Parathyroid adenoma (tissue), 2 donors: ENCODE measurements around the gene PTK6.

Experiments used
- H2AFZ ChIP-seq: fragments of 300-600 bp; sonication (generic); one replicate; pipeline ENCODE4 v1.7.0; 2017; ENCODE audit warnings: antibody characterized with exemption, mild to moderate bottlenecking
- H3K27ac ChIP-seq: fragments of 300-600 bp; sonication (generic); one replicate; pipeline ENCODE4 v1.7.0; 2017
- H3K27me3 ChIP-seq: fragments of 300-600 bp; sonication (generic); one replicate; pipeline ENCODE4 v1.7.0; 2017; ENCODE audit warnings: low read length; ENCODE audit not compliant: control insufficient read depth, insufficient read depth
- H3K36me3 ChIP-seq: fragments of 300-600 bp; sonication (generic); one replicate; pipeline ENCODE4 v1.7.0; 2017; ENCODE audit warnings: low read length; ENCODE audit not compliant: control insufficient read depth, insufficient read depth
- H3K4me1 ChIP-seq: fragments of 300-600 bp; sonication (generic); one replicate; pipeline ENCODE4 v1.7.0; 2017; ENCODE audit warnings: control low read depth
- H3K4me2 ChIP-seq: fragments of 300-600 bp; sonication (generic); one replicate; pipeline ENCODE4 v1.7.0; 2017; ENCODE audit warnings: low read length
- H3K4me3 ChIP-seq: fragments of 300-600 bp; sonication (generic); one replicate; pipeline ENCODE4 v1.7.0; 2017; ENCODE audit warnings: low read depth, low read length
- H3K79me2 ChIP-seq: fragments of 300-600 bp; sonication (generic); one replicate; pipeline ENCODE4 v1.7.0; 2017; ENCODE audit warnings: control low read depth
- H3K9ac ChIP-seq: fragments of 300-600 bp; sonication (generic); one replicate; pipeline ENCODE4 v1.7.0; 2017; ENCODE audit warnings: mild to moderate bottlenecking
- H3K9me3 ChIP-seq: fragments of 300-600 bp; sonication (generic); one replicate; pipeline ENCODE4 v1.7.0; 2017; ENCODE audit warnings: low read length; ENCODE audit not compliant: control insufficient read depth
- TF ChIP-seq, protein P1 (sequence below): fragments of 300-600 bp; sonication (generic); IDR thresholded peaks from one replicate; pipeline ENCODE4 v1.7.0; 2017; ENCODE audit warnings: antibody characterized with exemption, mild to moderate bottlenecking
- donor health status: primary hyperparathyroidism.

PTK6 gene

DNA sequence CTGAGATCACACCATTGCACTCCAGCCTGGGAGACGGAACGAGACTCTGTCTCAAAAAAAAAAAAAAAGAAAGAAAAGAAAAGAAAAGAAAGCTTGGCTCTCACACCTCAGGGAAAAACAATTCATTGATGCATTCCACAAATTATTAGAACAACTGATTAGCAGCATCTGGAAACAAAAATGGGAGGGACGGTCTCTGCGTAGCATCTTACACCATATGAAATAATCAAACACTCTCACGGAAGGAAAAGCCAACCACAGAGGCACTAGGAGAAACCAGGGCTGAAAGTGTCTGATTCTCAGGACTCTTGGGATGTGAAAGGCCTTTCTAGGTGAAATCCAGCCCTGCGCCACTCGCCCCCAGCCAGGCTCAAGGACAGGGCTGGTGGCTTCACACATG lies 39.1 kb upstream of the PTK6 start:
- Histone ChIP-seq H3K4me1 (no peaks in the 10 kb centered on the region), H2AFZ (no peak overlapping the region), H3K4me2 (no peak overlapping the region), H3K27ac (no peak overlapping the region), H3K36me3 (no peaks in the 10 kb centered on the region), H3K9ac (no peak overlapping the region), H3K4me3 (no peak overlapping the region), H3K27me3 (no peaks in the 10 kb centered on the region), H3K79me2 (no peaks in the 10 kb centered on the region), H3K9me3 (no peaks in the 10 kb centered on the region)
- TF ChIP-seq, protein P1, sequence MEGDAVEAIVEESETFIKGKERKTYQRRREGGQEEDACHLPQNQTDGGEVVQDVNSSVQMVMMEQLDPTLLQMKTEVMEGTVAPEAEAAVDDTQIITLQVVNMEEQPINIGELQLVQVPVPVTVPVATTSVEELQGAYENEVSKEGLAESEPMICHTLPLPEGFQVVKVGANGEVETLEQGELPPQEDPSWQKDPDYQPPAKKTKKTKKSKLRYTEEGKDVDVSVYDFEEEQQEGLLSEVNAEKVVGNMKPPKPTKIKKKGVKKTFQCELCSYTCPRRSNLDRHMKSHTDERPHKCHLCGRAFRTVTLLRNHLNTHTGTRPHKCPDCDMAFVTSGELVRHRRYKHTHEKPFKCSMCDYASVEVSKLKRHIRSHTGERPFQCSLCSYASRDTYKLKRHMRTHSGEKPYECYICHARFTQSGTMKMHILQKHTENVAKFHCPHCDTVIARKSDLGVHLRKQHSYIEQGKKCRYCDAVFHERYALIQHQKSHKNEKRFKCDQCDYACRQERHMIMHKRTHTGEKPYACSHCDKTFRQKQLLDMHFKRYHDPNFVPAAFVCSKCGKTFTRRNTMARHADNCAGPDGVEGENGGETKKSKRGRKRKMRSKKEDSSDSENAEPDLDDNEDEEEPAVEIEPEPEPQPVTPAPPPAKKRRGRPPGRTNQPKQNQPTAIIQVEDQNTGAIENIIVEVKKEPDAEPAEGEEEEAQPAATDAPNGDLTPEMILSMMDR = no peak

DNA sequence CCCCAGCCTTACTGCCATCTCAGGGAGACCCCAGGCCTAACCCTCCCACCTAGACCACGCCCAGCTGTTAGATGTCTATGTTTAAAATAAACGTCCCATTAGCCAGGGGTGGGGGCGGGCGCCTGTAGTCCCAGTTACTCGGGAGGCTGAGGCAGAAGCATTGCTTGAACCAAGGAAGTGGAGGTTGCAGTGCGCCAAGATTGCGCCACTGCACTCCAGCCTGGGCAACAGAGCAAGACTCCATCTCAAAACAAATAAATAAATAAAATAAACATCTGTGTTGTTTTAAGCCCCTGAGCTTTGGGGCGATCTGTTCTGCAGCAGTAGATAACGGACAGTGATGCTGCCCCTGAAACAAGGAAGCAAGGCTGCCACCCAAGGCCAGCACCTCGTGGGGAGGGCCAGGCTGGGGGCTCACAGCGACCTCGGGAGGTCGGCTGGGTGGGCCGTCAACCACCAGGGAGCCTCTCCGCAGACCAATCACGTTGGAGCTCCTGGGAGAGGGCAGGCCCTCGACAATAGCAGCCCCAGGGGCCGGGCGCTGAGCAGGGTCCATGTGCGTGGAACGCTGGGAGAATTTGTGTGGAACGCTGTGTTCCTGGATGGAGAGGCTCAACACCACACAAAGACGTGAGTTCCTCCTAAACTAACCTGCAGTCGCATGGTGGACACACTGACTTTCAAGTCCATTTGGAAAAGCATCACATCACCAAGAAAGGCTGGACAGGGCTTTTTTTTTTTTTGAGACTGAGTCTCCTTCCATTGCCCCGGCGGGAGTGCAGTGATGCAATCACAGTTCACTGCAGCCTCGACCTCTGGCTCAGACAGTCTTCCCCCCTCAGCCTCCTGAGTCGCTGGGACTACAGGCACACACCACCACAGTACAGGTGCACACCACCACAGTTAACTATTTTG lies 37.9 kb upstream of the PTK6 start:
- H2AFZ ChIP-seq = peak overlapping the region; percentile 87
- no peak overlapping the region for H3K9ac ChIP-seq
- no peak overlapping the region for H3K27ac ChIP-seq
- TF ChIP-seq, protein P1 = no peak
- H3K9me3 ChIP-seq = no peaks in the 10 kb centered on the region
- H3K4me3 ChIP-seq = no peak overlapping the region
- no peaks in the 10 kb centered on the region for H3K36me3 ChIP-seq
- H3K27me3 ChIP-seq = no peaks in the 10 kb centered on the region
- no peaks in the 10 kb centered on the region for H3K79me2 ChIP-seq
- H3K4me1 ChIP-seq = no peaks in the 10 kb centered on the region
- no peak overlapping the region for H3K4me2 ChIP-seq

DNA sequence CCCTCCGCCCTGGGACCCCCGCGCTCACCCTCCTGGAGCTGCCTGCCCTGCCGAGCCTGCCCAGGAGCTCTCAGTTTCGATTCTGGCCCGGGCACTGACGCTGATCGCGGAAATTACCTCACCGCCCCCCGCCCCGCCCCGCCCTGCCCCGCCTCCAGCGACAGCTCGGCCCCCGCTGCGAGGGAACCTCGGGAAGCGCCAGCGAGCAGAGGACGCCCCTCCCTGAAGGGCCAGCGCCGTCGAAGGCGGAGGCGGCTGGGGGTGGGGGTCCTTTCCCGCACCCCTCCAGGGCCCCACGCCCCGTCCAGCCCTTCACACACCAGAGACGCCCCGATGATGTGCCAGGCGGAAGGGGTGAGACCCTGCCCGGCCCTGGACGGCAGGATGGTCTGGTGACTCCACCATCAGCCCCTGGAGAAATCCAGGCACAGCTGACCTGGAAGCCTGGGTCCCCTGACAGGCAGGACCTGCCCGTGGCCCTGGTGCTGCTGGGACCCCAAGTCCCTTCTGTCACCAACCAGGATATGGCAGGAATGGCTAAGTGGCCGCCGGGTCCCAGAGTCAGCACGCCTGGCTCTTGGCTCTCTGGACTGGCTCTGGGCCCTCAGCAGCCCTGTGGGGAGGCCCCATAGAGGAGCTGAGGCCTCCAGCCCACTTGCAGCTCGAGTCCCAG lies 37.1 kb upstream of the PTK6 start, which contains the start of gene HELZ2:
Gene HELZ2, minus strand, starts transcription at position 84 of the 673 bp plus-strand sequence. CDS start 1,854 bp downstream, outside the sequence.
- peak within 1 kb of the TSS; percentile 56 for H3K4me3 ChIP-seq
- H3K27ac ChIP-seq = peak within 1 kb of the TSS; percentile 16
- no peak within 1 kb of the TSS for H3K9ac ChIP-seq
- no peaks in the 10 kb centered on the region for H3K79me2 ChIP-seq
- H3K9me3 ChIP-seq = no peaks in the 10 kb centered on the region
- H3K4me2 ChIP-seq = peak within 1 kb of the TSS; percentile 95
- H2AFZ ChIP-seq = peak within 1 kb of the TSS; percentile 87
- no peaks in the 10 kb centered on the region for H3K36me3 ChIP-seq
- TF ChIP-seq, protein P1 = no peak
- H3K4me1 ChIP-seq = no peaks in the 10 kb centered on the region
- no peaks in the 10 kb centered on the region for H3K27me3 ChIP-seq

DNA sequence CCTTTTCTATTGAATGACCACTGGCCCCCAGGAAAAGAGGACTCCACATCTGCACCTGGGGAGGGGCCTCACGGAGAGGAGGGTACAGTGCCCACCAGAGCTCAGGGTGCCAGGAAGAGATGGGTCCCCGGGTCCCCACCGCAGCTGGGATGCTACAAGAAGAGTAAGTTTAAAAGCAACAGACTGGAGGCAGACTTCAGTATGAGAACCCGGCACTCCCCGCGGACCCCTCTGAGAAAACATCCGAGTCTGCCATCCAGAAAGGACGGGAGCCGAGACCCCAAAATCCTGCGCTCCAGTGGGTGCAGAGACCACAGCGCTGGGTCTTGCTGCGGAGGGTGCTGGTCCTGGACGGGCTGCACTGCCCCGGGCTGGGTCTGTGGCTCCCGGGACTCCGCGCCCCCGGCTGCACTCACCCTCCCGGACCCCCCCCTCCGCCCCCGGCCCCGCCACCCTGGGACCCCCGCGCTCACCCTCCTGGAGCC lies 36.5 kb upstream of the PTK6 start:
- H3K79me2 ChIP-seq = no peaks in the 10 kb centered on the region
- no peaks in the 10 kb centered on the region for H3K4me1 ChIP-seq
- H3K27ac ChIP-seq = peak overlapping the region; percentile 16
- peak overlapping the region; percentile 95 for H3K4me2 ChIP-seq
- peak overlapping the region; percentile 56 for H3K4me3 ChIP-seq
- H3K36me3 ChIP-seq = no peaks in the 10 kb centered on the region
- H3K27me3 ChIP-seq = no peaks in the 10 kb centered on the region
- TF ChIP-seq, protein P1 = no peak
- no peaks in the 10 kb centered on the region for H3K9me3 ChIP-seq
- no peak overlapping the region for H3K9ac ChIP-seq
- H2AFZ ChIP-seq = peak overlapping the region; percentile 74
